Transverse colon (tissue), 4 donors: ENCODE data around the gene NPM3. TPM values are rescaled to one million over a fixed set of nuclear protein-coding genes. Genes with fewer than 3 reads are reported as not detected.
A peak's percentile ranks its signal among the peaks of the same experiment; 100 is the strongest.

Experiments used
- DNase-seq: peaks from one replicate; pipeline ENCODE4 v3.0.0-alpha.2; 2019
- H3K27ac ChIP-seq, 4 donors: fragments of 200-600 bp; sonication (generic); 2 replicates each; pipeline ENCODE4 v1.5.1; 2016 to 2018; ENCODE audit warnings: inconsistent platforms in 4 of 4
- H3K27me3 ChIP-seq: fragments of 200-600 bp; sonication (generic); 2 replicates; pipeline ENCODE4 v1.5.1; 2017; ENCODE audit warnings: inconsistent platforms
- H3K36me3 ChIP-seq, 4 donors: fragments of 200-600 bp; sonication (generic); 2 replicates each; pipeline ENCODE4 v1.5.1; 2017 to 2019; ENCODE audit warnings: inconsistent platforms in 4 of 4
- H3K4me1 ChIP-seq, 4 donors: fragments of 200-600 bp; sonication (generic); 2 replicates each; pipeline ENCODE4 v1.5.1; 2017 to 2020; ENCODE audit warnings: inconsistent platforms in 4 of 4
- H3K4me3 ChIP-seq, 4 donors: fragments of 200-600 bp; sonication (generic); 1 replicate in 1 of 4; 2 replicates in 3 of 4; pipeline versions ENCODE4 v1.5.1 to v1.6.1; 2017 to 2019; ENCODE audit warnings: inconsistent platforms in 4 of 4
- H3K9me3 ChIP-seq, 2 donors: fragments of 200-600 bp; sonication (generic); 2 replicates each; pipeline ENCODE4 v1.5.1; 2017 to 2019; ENCODE audit warnings: inconsistent platforms in 2 of 2
- EP300 ChIP-seq: sonication (generic); formaldehyde crosslinking; IDR thresholded peaks from one replicate; pipeline ENCODE4 v1.6.1; 2017; ENCODE audit warnings: antibody characterized with exemption, low read depth
- POLR2A ChIP-seq: fragments of 450-650 bp; IDR thresholded peaks from one replicate; pipeline ENCODE4 v1.6.1; 2016; ENCODE audit warnings: antibody characterized with exemption, mild to moderate bottlenecking, moderate library complexity
- POLR2AphosphoS5 ChIP-seq, 3 donors: sonication (generic); formaldehyde crosslinking; IDR thresholded peaks; one replicate each; pipeline ENCODE4 v1.6.1; 2016; ENCODE audit warnings: antibody characterized with exemption in 3 of 3
- WGBS, 2 donors: methylation state at CpG; one replicate each; pipeline ENCODE4 v1.1.5; 2018; ENCODE audit warnings: low coverage in 1 of 2; 5-methylcytosine and 5-hydroxymethylcytosine counted together
- in situ Hi-C, 4 donors: fragments of 200-750 bp; cut with MboI; loops; one replicate each; pipeline versions ENCODE4 v1.15.0 to v1.15.1; 2017; ENCODE audit warnings: low sequenced_read_pairs in 3 of 4, low pct_ligation_motif_present in 1 of 4, low pct_unique_long_range_greater_than_20kb in 1 of 4
- intact Hi-C: fragments of 100-400 bp; cut with DNase I; formaldehyde crosslinking; loops from one replicate; pipeline ENCODE4 v1.15.1; 2023; ENCODE audit warnings: low total_unique reads
- total RNA-seq, 4 donors: library from RNA; depleted of rRNA; stranded (reverse); fragments of >200 nt; gene quantifications; one replicate each; pipeline ENCODE4 v1.1.0, GENCODE V29; 2016
- TF ChIP-seq, protein P1 (sequence below), 5 experiments: fragments of 200-600 bp in 3 of 5; fragments of 450-650 bp in 2 of 5; sonication (generic) in 3 of 5; IDR thresholded peaks; 1 replicate in 2 of 5; 2 replicates in 3 of 5; pipeline ENCODE4 v1.5.1; 2016 to 2017; ENCODE audit warnings: antibody characterized with exemption in 5 of 5, inconsistent platforms in 3 of 5, mild to moderate bottlenecking in 2 of 5, moderate library complexity in 1 of 5

NPM3 gene
- total RNA-seq, 4 donors from 2014 or later: 8.2 to 18.7 (median 12.7) TPM

DNA sequence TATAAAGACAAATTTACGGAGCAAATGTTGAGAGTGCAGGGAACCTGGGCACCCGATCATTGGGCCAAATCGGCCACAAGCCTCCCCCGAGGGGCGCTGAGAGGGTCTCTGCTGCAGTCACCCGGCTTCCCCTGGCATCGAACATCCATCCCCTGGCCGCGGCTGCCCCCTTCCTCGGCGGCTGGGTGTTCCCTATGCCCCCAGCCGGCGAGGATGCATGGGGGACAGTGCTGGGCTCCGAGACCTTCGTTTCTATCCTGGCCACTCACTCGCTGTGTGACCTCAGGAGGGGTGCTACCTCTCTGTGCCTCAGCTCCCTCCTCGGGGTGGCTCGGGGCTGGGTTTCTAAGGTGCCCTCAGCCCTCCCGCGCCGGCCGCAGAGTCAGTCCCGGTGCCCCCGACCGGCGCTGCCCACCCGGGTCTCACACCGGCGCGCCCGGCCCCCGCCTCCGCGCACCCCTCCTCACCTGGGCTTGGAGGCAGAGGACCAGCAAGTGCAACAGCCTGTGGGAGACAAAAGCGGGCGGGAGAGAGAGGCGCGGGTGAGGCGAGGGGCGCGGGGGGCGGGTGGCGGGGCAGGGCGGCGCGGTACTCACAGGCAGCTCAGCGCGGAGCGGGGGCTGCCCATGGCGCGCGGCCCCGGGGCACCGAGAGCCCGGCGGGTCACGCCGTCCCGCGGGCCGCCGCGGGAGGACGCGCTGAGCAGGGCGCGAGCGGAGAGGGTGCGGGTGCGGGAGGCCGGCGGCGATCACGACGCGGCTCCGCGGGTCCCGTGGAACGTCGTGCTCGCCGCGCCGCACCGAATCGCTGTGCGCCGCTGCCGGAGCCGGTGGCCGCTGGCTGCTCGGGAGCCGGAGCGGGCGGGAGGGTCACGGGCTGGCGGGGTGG lies 7.7 kb downstream of the NPM3 start, which contains the start of gene FGF8:
FGF8 (minus strand) TSS at position 842 of the 888 bp plus-strand sequence; CDS start at position 628, 214 bp downstream.
- peak within 1 kb of the TSS in 1 of 4 donors; percentile 30 for H3K4me3 ChIP-seq
- intact Hi-C loops: no loop called here
- in situ Hi-C loops: no loop called here
- no peaks in the 10 kb centered on the region for H3K9me3 ChIP-seq
- no peak within 1 kb of the TSS for H3K27ac ChIP-seq
- no peak for TF ChIP-seq EP300
- TF ChIP-seq, protein P1, sequence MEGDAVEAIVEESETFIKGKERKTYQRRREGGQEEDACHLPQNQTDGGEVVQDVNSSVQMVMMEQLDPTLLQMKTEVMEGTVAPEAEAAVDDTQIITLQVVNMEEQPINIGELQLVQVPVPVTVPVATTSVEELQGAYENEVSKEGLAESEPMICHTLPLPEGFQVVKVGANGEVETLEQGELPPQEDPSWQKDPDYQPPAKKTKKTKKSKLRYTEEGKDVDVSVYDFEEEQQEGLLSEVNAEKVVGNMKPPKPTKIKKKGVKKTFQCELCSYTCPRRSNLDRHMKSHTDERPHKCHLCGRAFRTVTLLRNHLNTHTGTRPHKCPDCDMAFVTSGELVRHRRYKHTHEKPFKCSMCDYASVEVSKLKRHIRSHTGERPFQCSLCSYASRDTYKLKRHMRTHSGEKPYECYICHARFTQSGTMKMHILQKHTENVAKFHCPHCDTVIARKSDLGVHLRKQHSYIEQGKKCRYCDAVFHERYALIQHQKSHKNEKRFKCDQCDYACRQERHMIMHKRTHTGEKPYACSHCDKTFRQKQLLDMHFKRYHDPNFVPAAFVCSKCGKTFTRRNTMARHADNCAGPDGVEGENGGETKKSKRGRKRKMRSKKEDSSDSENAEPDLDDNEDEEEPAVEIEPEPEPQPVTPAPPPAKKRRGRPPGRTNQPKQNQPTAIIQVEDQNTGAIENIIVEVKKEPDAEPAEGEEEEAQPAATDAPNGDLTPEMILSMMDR (IDR thresholded peaks at IDR 0.05): no peak
- TF ChIP-seq POLR2AphosphoS5 (IDR thresholded peaks at IDR 0.05): no peak
- no peak for TF ChIP-seq POLR2A
- no peak for DNase-seq
- peaks cover 23 to 38% (median 37%) of the 10 kb centered on the region in 4 donors for H3K4me1 ChIP-seq
- H3K27me3 ChIP-seq: peaks cover 85% of the 10 kb centered on the region
- no peaks in the 10 kb centered on the region for H3K36me3 ChIP-seq
- WGBS, 2 donors: 5% methylated on average over 31 of the region's 98 CpGs; no CpG with 5 or more reads in 1 of the 2 donors

DNA sequence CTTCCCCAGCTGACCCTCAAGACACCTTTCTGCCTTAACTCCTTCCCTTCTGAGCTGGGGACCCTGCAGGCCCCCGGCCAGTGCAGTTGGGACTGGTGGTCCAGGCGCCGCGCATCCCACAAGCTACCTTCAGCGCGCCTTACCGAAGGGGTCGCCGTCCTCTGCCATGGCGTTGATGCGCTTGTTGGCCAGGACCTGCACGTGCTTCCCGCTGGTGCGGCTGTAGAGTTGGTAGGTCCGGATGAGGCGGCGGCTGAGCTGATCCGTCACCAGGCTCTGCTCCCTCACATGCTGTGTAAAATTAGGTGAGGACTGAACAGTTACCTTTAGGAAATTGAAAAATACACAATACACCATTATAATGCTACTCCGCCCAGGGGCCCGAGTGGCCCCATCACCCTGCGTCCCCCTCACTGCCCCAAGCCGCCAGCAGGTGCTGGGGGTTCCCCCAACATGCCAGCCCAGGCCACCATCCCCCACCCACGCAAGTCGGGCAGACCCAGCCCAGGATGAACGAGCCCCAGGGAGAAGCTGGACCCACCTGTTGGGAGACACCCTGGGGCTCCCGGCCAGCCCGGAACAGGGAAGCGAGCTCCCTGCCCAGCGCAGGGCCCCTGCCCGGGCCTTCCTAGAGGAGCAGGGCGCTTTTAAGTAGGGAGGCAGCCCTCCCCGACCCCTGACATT lies 8.5 kb downstream of the NPM3 start:
- intact Hi-C loops (no loop called here), in situ Hi-C loops (loop anchor here in 1 of 4 donors (25.0 kb wide), 1 partner anchor 562 kb away; no protein-coding TSS in a partner anchor)
- no peak overlapping the region for H3K4me3 ChIP-seq
- H3K36me3 ChIP-seq: no peaks in the 10 kb centered on the region
- TF ChIP-seq POLR2AphosphoS5 (IDR thresholded peaks at IDR 0.05) (no peak), EP300 (no peak), POLR2A (no peak)
- TF ChIP-seq, protein P1 (IDR thresholded peaks at IDR 0.05): no peak
- peaks cover 93% of the 10 kb centered on the region for H3K27me3 ChIP-seq
- 14% methylated on average over 25 of the region's 32 CpGs; no CpG with 5 or more reads in 1 of the 2 donors for WGBS, 2 donors
- no peaks in the 10 kb centered on the region for H3K9me3 ChIP-seq
- H3K27ac ChIP-seq: no peak overlapping the region
- DNase-seq: no peak
- peaks cover 17 to 32% (median 29%) of the 10 kb centered on the region in 4 donors for H3K4me1 ChIP-seq

DNA sequence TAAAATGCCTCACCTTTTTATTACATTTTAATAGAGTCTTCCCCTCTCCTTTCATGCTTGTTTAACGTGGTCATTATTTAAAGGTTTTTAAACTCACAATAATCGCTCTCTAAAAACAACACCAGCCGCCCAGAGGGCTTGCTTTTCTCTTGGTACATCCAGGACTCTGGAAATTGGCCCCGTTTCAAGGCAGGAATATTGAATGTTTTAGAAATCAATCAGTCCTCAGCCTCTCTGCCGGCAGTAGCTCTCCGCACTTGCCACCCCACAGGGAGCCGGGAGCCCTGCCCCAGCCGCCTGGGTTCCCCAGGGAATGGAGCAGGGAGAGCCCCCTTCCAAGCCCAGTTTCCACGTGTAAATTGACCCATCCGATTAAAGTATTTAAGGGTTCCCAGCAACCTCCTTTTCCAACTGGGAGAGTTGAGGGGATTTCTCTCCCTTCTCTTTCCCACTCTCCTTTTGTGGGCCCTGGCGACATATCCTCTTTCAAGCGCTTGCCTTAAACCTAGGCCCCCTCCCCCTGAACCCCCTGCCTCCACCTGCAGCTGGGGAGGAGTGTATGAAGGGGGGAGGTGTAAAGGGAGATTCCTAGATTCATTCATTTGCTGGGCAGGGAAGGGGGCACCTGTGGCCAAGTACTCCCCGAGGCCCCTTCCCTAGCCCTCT lies 9.2 kb downstream of the NPM3 start:
- Histone ChIP-seq H3K4me3 (no peak overlapping the region), H3K27ac (no peak overlapping the region), H3K9me3 (no peaks in the 10 kb centered on the region), H3K36me3 (no peaks in the 10 kb centered on the region), H3K4me1 (peaks cover 10 to 25% (median 23%) of the 10 kb centered on the region in 4 donors), H3K27me3 (peaks cover 93% of the 10 kb centered on the region)
- DNase-seq: no peak
- intact Hi-C loops (no loop called here), in situ Hi-C loops (loop anchor here in 1 of 4 donors (25.0 kb wide), 1 partner anchor 562 kb away; no protein-coding TSS in a partner anchor)
- WGBS, 2 donors: 13 to 21% methylated on average over 4 to 13 of the region's 13 CpGs
- TF ChIP-seq POLR2AphosphoS5 (IDR thresholded peaks at IDR 0.05) (no peak), EP300 (no peak), POLR2A (no peak)
- TF ChIP-seq, protein P1 (IDR thresholded peaks at IDR 0.05): no peak
